Mesenteric fat pad (tissue), 1 donor: Measurements from ENCODE around the gene KLHL28. TPM values are rescaled to one million over a fixed set of nuclear protein-coding genes. Genes with fewer than 3 reads are reported as not detected.

Source experiments
- DNase-seq: peaks from one replicate; pipeline ENCODE4 v3.0.0-alpha.2; 2020; ENCODE audit warnings: low spot score
- long read RNA-seq: library from polyadenylated mRNA; unstranded; transcript quantifications from one replicate; pipeline ENCODE4 v2.0.0, GENCODE V29; 2020
- total RNA-seq: library from RNA; stranded (reverse); fragmentation: NEBNext Ultra II Directional; extraction: Animal tissue kit (Norgen Biotek cat#: 25700); gene quantifications from one replicate; pipeline ENCODE4 v1.2.1, GENCODE V29; 2021
- donor health status: DM: yes; HTN: yes; CAD: no.

KLHL28 gene
- 10.0 TPM for total RNA-seq
- long read RNA-seq, full-length matches to known transcripts: 2 of 8 reads
- long read RNA-seq, partial matches to known transcripts: 3 of 8 reads
- long read RNA-seq, other reads (novel, unspliced or antisense): 3 of 8 reads

GRCh38 chr14:44961554-44962333 lies at the start of gene KLHL28, which contains the start of gene TOGARAM1:
KLHL28 (minus strand) TSS chr14:44961947; CDS start chr14:44945928, 16,019 bp downstream.
TOGARAM1 (plus strand) TSS chr14:44962190; CDS start chr14:44962422, 232 bp downstream.
- DNase-seq: peak; percentile 96

GRCh38 chr14:45003924-45004323 lies 42.2 kb upstream of the KLHL28 start:
- no peak for DNase-seq

- DNase-seq: no peak
Measured at GRCh38 chr14:44995770-44996294, 34.1 kb upstream of the KLHL28 start.

- no peak for DNase-seq
Measured at GRCh38 chr14:44995196-44995595, 33.4 kb upstream of the KLHL28 start.

- no peak for DNase-seq
Measured at GRCh38 chr14:44990533-44990932, 28.8 kb upstream of the KLHL28 start.

GRCh38 chr14:44989497-44990440 lies 28.0 kb upstream of the KLHL28 start:
- DNase-seq: no peak

- DNase-seq: no peak
Measured at GRCh38 chr14:44988694-44989093, 26.9 kb upstream of the KLHL28 start.

GRCh38 chr14:44982594-44982993 lies 20.8 kb upstream of the KLHL28 start:
- no peak for DNase-seq

- DNase-seq: no peak
Measured at GRCh38 chr14:44981198-44981597, 19.5 kb upstream of the KLHL28 start.

GRCh38 chr14:44979740-44980356 lies 18.1 kb upstream of the KLHL28 start:
- no peak for DNase-seq

- DNase-seq: no peak
Measured at GRCh38 chr14:44979273-44979672, 17.5 kb upstream of the KLHL28 start.

GRCh38 chr14:44971459-44971858 lies 9.7 kb upstream of the KLHL28 start:
- DNase-seq: no peak

- DNase-seq: no peak
Measured at GRCh38 chr14:44970907-44971306, 9.2 kb upstream of the KLHL28 start.

- no peak for DNase-seq
Measured at GRCh38 chr14:44968714-44969113, 7.0 kb upstream of the KLHL28 start.

- no peak for DNase-seq
Measured at GRCh38 chr14:44966601-44967336, 5.0 kb upstream of the KLHL28 start.

- DNase-seq: no peak
Measured at GRCh38 chr14:44963775-44964380, 2.1 kb upstream of the KLHL28 start.

GRCh38 chr14:44963044-44963528 lies 1.3 kb upstream of the KLHL28 start:
- DNase-seq: no peak

- DNase-seq: no peak
Measured at GRCh38 chr14:44962334-44963043, 742 bp upstream of the KLHL28 start.

GRCh38 chr14:44961151-44961553 lies 595 bp downstream of the KLHL28 start:
- no peak for DNase-seq
